Measurements from ENCODE around the gene SBSN.
A peak's percentile ranks its signal among the peaks of the same experiment; 100 is the strongest.

Gene SBSN

GRCh38 chr19:35545855-35546381 is 17.8 kb upstream of the SBSN start:
- peaks cover 36% of the 10 kb centered on the region for H3K4me1 Mint-ChIP-seq (ENCODE audit: low read depth)
- peaks cover 4% of the 10 kb centered on the region for H3K36me3 Mint-ChIP-seq
- peak overlapping the region; percentile 93 for H3K4me3 Mint-ChIP-seq
- no peaks in the 10 kb centered on the region for H3K27me3 Mint-ChIP-seq
- peak overlapping the region; percentile 96 for H3K27ac Mint-ChIP-seq
- H3K9me3 Mint-ChIP-seq (ENCODE audit: low read depth), result no peaks in the 10 kb centered on the region

- Mint-ChIP-seq H3K27ac (peak within 1 kb of the TSS; percentile 96), H3K27me3 (no peaks in the 10 kb centered on the region), H3K36me3 (peaks cover 4% of the 10 kb centered on the region), H3K4me3 (peak within 1 kb of the TSS; percentile 97), H3K9me3 (ENCODE audit: low read depth) (no peaks in the 10 kb centered on the region), H3K4me1 (ENCODE audit: low read depth) (peaks cover 36% of the 10 kb centered on the region)
Observed at GRCh38 chr19:35545001-35545854, 17.1 kb upstream of the SBSN start, which contains the start of gene TMEM147. Gene TMEM147 (plus strand): TSS chr19:35545626. CDS start chr19:35545740, 114 bp downstream.

GRCh38 chr19:35544110-35544802 is 16.1 kb upstream of the SBSN start:
- peak overlapping the region; percentile 93 for H3K27ac Mint-ChIP-seq
- H3K9me3 Mint-ChIP-seq (ENCODE audit: low read depth), result no peaks in the 10 kb centered on the region
- H3K36me3 Mint-ChIP-seq, result peaks cover 3% of the 10 kb centered on the region
- peak overlapping the region; percentile 97 for H3K4me3 Mint-ChIP-seq
- H3K27me3 Mint-ChIP-seq, result no peaks in the 10 kb centered on the region
- peaks cover 34% of the 10 kb centered on the region for H3K4me1 Mint-ChIP-seq (ENCODE audit: low read depth)

GRCh38 chr19:35543280-35544109 is 15.4 kb upstream of the SBSN start:
- Mint-ChIP-seq H3K27me3 (no peaks in the 10 kb centered on the region), H3K36me3 (no peaks in the 10 kb centered on the region), H3K27ac (no peak overlapping the region), H3K9me3 (ENCODE audit: low read depth) (no peaks in the 10 kb centered on the region), H3K4me1 (ENCODE audit: low read depth) (peaks cover 28% of the 10 kb centered on the region), H3K4me3 (peak overlapping the region; percentile 97)

GRCh38 chr19:35542209-35542608 is 14.1 kb upstream of the SBSN start:
- Mint-ChIP-seq H3K4me1 (ENCODE audit: low read depth) (peaks cover 20% of the 10 kb centered on the region), H3K36me3 (no peaks in the 10 kb centered on the region), H3K27ac (no peak overlapping the region), H3K9me3 (ENCODE audit: low read depth) (no peaks in the 10 kb centered on the region), H3K4me3 (no peak overlapping the region), H3K27me3 (no peaks in the 10 kb centered on the region)

GRCh38 chr19:35540356-35540927 is 12.3 kb upstream of the SBSN start:
- Mint-ChIP-seq H3K27me3 (no peaks in the 10 kb centered on the region), H3K27ac (no peak overlapping the region), H3K36me3 (no peaks in the 10 kb centered on the region), H3K4me3 (no peak overlapping the region), H3K4me1 (ENCODE audit: low read depth) (peaks cover 8% of the 10 kb centered on the region), H3K9me3 (ENCODE audit: low read depth) (no peaks in the 10 kb centered on the region)

GRCh38 chr19:35539850-35540249 is 11.7 kb upstream of the SBSN start:
- H3K4me3 Mint-ChIP-seq, result no peak overlapping the region
- no peak overlapping the region for H3K27ac Mint-ChIP-seq
- H3K9me3 Mint-ChIP-seq (ENCODE audit: low read depth), result no peaks in the 10 kb centered on the region
- H3K4me1 Mint-ChIP-seq (ENCODE audit: low read depth), result peaks cover 9% of the 10 kb centered on the region
- H3K27me3 Mint-ChIP-seq, result no peaks in the 10 kb centered on the region
- no peaks in the 10 kb centered on the region for H3K36me3 Mint-ChIP-seq

- Mint-ChIP-seq H3K4me3 (no peak overlapping the region), H3K9me3 (ENCODE audit: low read depth) (no peaks in the 10 kb centered on the region), H3K27ac (no peak overlapping the region), H3K27me3 (no peaks in the 10 kb centered on the region), H3K4me1 (ENCODE audit: low read depth) (peaks cover 5% of the 10 kb centered on the region), H3K36me3 (no peaks in the 10 kb centered on the region)
Observed at GRCh38 chr19:35539314-35539713, 11.2 kb upstream of the SBSN start.

GRCh38 chr19:35534803-35535480 is 6.8 kb upstream of the SBSN start:
- Mint-ChIP-seq H3K4me1 (ENCODE audit: low read depth) (peaks cover 15% of the 10 kb centered on the region), H3K27ac (no peak overlapping the region), H3K9me3 (ENCODE audit: low read depth) (no peaks in the 10 kb centered on the region), H3K4me3 (peak overlapping the region; percentile 46), H3K27me3 (no peaks in the 10 kb centered on the region), H3K36me3 (no peaks in the 10 kb centered on the region)

- Mint-ChIP-seq H3K4me3 (peak overlapping the region; percentile 86), H3K27me3 (peaks cover 1% of the 10 kb centered on the region), H3K9me3 (ENCODE audit: low read depth) (no peaks in the 10 kb centered on the region), H3K27ac (peak overlapping the region; percentile 22), H3K36me3 (no peaks in the 10 kb centered on the region), H3K4me1 (ENCODE audit: low read depth) (peaks cover 15% of the 10 kb centered on the region)
Observed at GRCh38 chr19:35533822-35534392, 5.8 kb upstream of the SBSN start.

GRCh38 chr19:35533201-35533821 is 5.2 kb upstream of the SBSN start, which contains the start of gene GAPDHS:
Gene GAPDHS (plus strand): TSS chr19:35533456. CDS start chr19:35533528, 72 bp downstream.
- Mint-ChIP-seq H3K4me3 (peak within 1 kb of the TSS; percentile 86), H3K27ac (peak within 1 kb of the TSS; percentile 22), H3K27me3 (peaks cover 4% of the 10 kb centered on the region), H3K36me3 (no peaks in the 10 kb centered on the region), H3K4me1 (ENCODE audit: low read depth) (peaks cover 15% of the 10 kb centered on the region), H3K9me3 (ENCODE audit: low read depth) (no peaks in the 10 kb centered on the region)

- Mint-ChIP-seq H3K36me3 (no peaks in the 10 kb centered on the region), H3K4me3 (no peak overlapping the region), H3K27ac (no peak overlapping the region), H3K9me3 (ENCODE audit: low read depth) (no peaks in the 10 kb centered on the region), H3K4me1 (ENCODE audit: low read depth) (peaks cover 15% of the 10 kb centered on the region), H3K27me3 (peaks cover 7% of the 10 kb centered on the region)
Observed at GRCh38 chr19:35531291-35531690, 3.2 kb upstream of the SBSN start.
